Measurements from ENCODE around the gene MEA1. TPM values are rescaled to one million over a fixed set of nuclear protein-coding genes. Genes with fewer than 3 reads are reported as not detected.

Gene MEA1
- total RNA-seq, 1 experiment from 2014 or later: 64.8 TPM

GRCh38 chr6:43005844-43006243, 7.9 kb downstream of the MEA1 start:
- no peak overlapping the region for H3K4me2 ChIP-seq (ENCODE audit: low read length)
- no peak overlapping the region for H3K9ac ChIP-seq (ENCODE audit: low read length)
- intact Hi-C loops (cut with micrococcal nuclease): no loop called here
- no peaks in the 10 kb centered on the region for H3K4me1 ChIP-seq (ENCODE audit: control insufficient read depth in 1 of 2, insufficient read depth in 2 of 2, low read length in 2 of 2)
- no TSS peak for BruUV-seq (replicated peaks)
- no peak overlapping the region for H2AFZ ChIP-seq (ENCODE audit: low read depth, low read length, poor library complexity, severe bottlenecking)
- H4K20me1 ChIP-seq (ENCODE audit: insufficient read depth): no peaks in the 10 kb centered on the region
- H3K79me2 ChIP-seq (ENCODE audit: insufficient read depth, low read length): 0 out of 2 replicates have a peak, but pooled peaks cover 2% of the 10 kb centered on the region
- H3K9me2 ChIP-seq (ENCODE audit: insufficient read depth): no peaks in the 10 kb centered on the region
- ATAC-seq (no peak), DNase-seq (ENCODE audit: low read depth, low spot score) (no peak)
- RAD21 ChIA-PET (ENCODE audit: low non-redundant PET in 1 of 2, low total read pairs in 2 of 2, uncharacterized antibody in 2 of 2, unreplicated experiment in 2 of 2): no interaction called here
- no peaks in the 10 kb centered on the region for H3K9me3 ChIP-seq (ENCODE audit: control insufficient read depth in 1 of 2, insufficient read depth in 1 of 2, low read depth in 1 of 2, low read length in 2 of 2)
- CTCF ChIA-PET: interaction anchor here (1.2 kb wide), 2 partner anchors 9 to 138 kb away, joined by 3 to 5 read pairs; no protein-coding TSS in a partner anchor
- H3K27me3 ChIP-seq (ENCODE audit: insufficient read depth, low read length): no peaks in the 10 kb centered on the region
- POLR2A ChIA-PET: interaction anchor here (1.2 kb wide), 1 partner anchor 22 kb away, joined by 3 read pairs; the partner anchor contains the start of gene PPP2R5D
- no peak for TF ChIP-seq SRF (IDR thresholded peaks at IDR 0.05; ENCODE audit: low read depth)
- no peak for TF ChIP-seq EGR1 (IDR thresholded peaks at IDR 0.05; ENCODE audit: low read depth)
- TF ChIP-seq ZNF274 (IDR thresholded peaks at IDR 0.05; ENCODE audit: low read depth, low read length): no peak
- TF ChIP-seq ZBTB33 (IDR thresholded peaks at IDR 0.05; ENCODE audit: extremely low read depth, insufficient replicate concordance, low read length): no peak
- no peak for TF ChIP-seq JUND (IDR thresholded peaks at IDR 0.05)
- TF ChIP-seq SP1 (IDR thresholded peaks at IDR 0.05; ENCODE audit: low read depth): no peak
- TF ChIP-seq ATF3 (IDR thresholded peaks at IDR 0.05): no peak
- no peak for TF ChIP-seq EZH2phosphoT487 (IDR thresholded peaks at IDR 0.05; ENCODE audit: borderline replicate concordance)
- no peak overlapping the region for H3K27ac ChIP-seq (ENCODE audit: low read depth, low read length)
- no peak overlapping the region for H3K4me3 ChIP-seq (replicated peaks in 1 of 2; ENCODE audit: low read depth in 1 of 2, low read length in 2 of 2)
- peaks cover 27 to 29% of the 10 kb centered on the region in 2 experiments; a peak in 3 of 4 replicates for H3K36me3 ChIP-seq (ENCODE audit: control insufficient read depth in 1 of 2, insufficient read depth in 2 of 2, low read length in 2 of 2)

- Histone ChIP-seq H3K4me3 (replicated peaks in 1 of 2; ENCODE audit: low read depth in 1 of 2, low read length in 2 of 2) (no peak overlapping the region), H3K27ac (ENCODE audit: low read depth, low read length) (no peak overlapping the region), H3K9ac (ENCODE audit: low read length) (no peak overlapping the region), H3K9me2 (ENCODE audit: insufficient read depth) (no peaks in the 10 kb centered on the region), H3K4me2 (ENCODE audit: low read length) (no peak overlapping the region), H3K27me3 (ENCODE audit: insufficient read depth, low read length) (no peaks in the 10 kb centered on the region), H3K36me3 (ENCODE audit: control insufficient read depth in 1 of 2, insufficient read depth in 2 of 2, low read length in 2 of 2) (peaks cover 0 to 3% of the 10 kb centered on the region in 2 experiments; a peak in 1 of 4 replicates), H4K20me1 (ENCODE audit: insufficient read depth) (no peaks in the 10 kb centered on the region), H3K4me1 (ENCODE audit: control insufficient read depth in 1 of 2, insufficient read depth in 2 of 2, low read length in 2 of 2) (no peaks in the 10 kb centered on the region), H2AFZ (ENCODE audit: low read depth, low read length, poor library complexity, severe bottlenecking) (no peak overlapping the region), H3K79me2 (ENCODE audit: insufficient read depth, low read length) (0 out of 2 replicates have a peak, but pooled peaks cover 2% of the 10 kb centered on the region), H3K9me3 (ENCODE audit: control insufficient read depth in 1 of 2, insufficient read depth in 1 of 2, low read depth in 1 of 2, low read length in 2 of 2) (no peaks in the 10 kb centered on the region)
- RAD21 ChIA-PET (ENCODE audit: low non-redundant PET in 1 of 2, low total read pairs in 2 of 2, uncharacterized antibody in 2 of 2, unreplicated experiment in 2 of 2): no interaction called here
- POLR2A ChIA-PET: no interaction called here
- intact Hi-C loops (cut with micrococcal nuclease): no loop called here
- BruUV-seq (replicated peaks): no TSS peak
- no peak for DNase-seq (ENCODE audit: low read depth, low spot score)
- TF ChIP-seq MAX (IDR thresholded peaks at IDR 0.05): no peak
- TF ChIP-seq ZFX (IDR thresholded peaks at IDR 0.05): no peak
- TF ChIP-seq CBX3 (IDR thresholded peaks at IDR 0.05; ENCODE audit: low read depth): no peak
- no peak for TF ChIP-seq ZBTB33 (IDR thresholded peaks at IDR 0.05; ENCODE audit: extremely low read depth, insufficient replicate concordance, low read length)
- no peak for TF ChIP-seq SP1 (IDR thresholded peaks at IDR 0.05; ENCODE audit: low read depth)
- no peak for TF ChIP-seq POLR2AphosphoS5 (IDR thresholded peaks at IDR 0.05; ENCODE audit: low read depth, low read length)
- no peak for TF ChIP-seq ATF3 (IDR thresholded peaks at IDR 0.05)
- CTCF ChIA-PET: no interaction called here
- no peak for ATAC-seq
These were observed 11.9 kb downstream of the MEA1 start for GRCh38 chr6:43001843-43002242.
